RCC 7860 (cell line): ENCODE data around the gene SLC46A2.

Source experiments
- DNase-seq: peaks from one replicate; pipeline ENCODE4 v3.0.0-alpha.2; 2015; ENCODE audit warnings: low spot score
- FAIRE-seq: peaks from 2 replicates; lab custom pipeline; 2012; peaks lifted over from hg19 to GRCh38; lab: Jason Lieb, UNC

Gene SLC46A2

DNA sequence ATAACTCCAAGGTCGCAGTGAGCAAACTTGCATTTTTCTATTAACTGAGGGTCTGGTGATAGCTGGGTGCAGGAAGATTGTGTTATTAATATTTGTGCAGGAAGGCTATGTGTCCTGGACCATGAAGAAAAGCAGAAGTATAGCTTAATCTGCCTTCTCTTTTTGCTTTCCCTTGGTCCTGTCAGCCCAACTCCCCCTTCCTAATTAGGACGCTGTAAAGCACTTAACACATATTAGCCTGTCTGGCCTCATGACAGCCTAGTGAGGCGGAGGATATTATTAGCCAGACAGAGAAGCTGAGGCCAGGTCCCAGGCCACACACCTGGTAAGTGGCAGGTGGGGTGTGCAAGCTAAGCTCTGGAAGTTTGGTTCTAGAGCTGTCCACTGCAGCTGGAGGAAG, 29.5 kb downstream of the SLC46A2 start:
- FAIRE-seq: no peak

GRCh38 chr9:112860451-112860850, 30.2 kb downstream of the SLC46A2 start:
- FAIRE-seq (no peak), DNase-seq (no peak)

More for the DNA sequence above, 29.5 kb downstream of the SLC46A2 start:
- no peak for DNase-seq

DNA sequence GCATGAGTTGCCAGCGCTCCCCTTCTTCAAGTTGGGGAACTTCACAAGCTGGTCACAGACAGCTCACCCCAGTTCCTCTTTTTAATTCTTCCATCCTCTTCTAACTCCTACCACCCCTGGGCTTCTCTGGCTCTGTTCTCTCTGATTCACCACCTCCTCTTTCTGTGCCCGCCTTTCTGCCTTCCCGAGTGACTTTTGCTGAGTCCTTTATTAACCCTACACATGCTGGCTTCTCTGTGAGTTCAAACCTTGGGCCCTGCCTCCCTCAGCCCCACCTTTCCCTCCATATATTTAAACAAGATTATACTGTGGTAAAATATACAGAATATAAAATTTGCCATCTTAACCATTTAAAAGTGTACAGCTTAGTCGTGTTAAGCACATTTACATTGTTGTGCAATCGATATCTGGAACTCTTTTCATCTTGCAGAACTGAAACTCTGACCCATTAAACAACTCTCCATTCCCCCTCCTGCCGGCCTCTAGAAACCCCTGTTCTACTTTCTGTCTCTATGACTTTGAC, 32.0 kb downstream of the SLC46A2 start:
- no peak for FAIRE-seq
- DNase-seq: no peak

- DNase-seq: no peak
- no peak for FAIRE-seq
Measured at GRCh38 chr9:112858005-112858404, 32.7 kb downstream of the SLC46A2 start.

GRCh38 chr9:112856843-112857242, 33.8 kb downstream of the SLC46A2 start:
- DNase-seq (no peak), FAIRE-seq (no peak)

GRCh38 chr9:112856200-112856599, 34.5 kb downstream of the SLC46A2 start:
- no peak for DNase-seq
- no peak for FAIRE-seq

DNA sequence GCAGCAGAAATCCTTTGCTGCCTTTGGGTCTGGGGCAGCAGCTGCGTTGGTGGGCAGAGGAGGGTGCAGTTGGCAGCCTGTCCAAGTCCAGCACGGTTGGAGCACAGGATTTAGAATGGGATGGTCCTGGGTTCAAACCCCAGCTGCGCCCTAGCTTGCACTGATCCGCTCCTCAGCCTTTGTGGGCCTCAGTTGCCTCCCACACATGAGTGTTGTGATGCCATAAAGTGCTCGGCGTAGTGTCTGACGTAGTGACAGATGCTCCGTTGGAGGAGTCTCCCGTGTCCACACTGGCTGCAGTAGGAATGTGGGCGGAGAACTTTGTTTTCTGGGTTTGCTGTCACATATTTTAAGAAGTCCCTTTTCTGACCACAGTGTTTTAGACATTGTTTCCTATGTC, 36.0 kb downstream of the SLC46A2 start:
- no peak for FAIRE-seq
- no peak for DNase-seq

DNA sequence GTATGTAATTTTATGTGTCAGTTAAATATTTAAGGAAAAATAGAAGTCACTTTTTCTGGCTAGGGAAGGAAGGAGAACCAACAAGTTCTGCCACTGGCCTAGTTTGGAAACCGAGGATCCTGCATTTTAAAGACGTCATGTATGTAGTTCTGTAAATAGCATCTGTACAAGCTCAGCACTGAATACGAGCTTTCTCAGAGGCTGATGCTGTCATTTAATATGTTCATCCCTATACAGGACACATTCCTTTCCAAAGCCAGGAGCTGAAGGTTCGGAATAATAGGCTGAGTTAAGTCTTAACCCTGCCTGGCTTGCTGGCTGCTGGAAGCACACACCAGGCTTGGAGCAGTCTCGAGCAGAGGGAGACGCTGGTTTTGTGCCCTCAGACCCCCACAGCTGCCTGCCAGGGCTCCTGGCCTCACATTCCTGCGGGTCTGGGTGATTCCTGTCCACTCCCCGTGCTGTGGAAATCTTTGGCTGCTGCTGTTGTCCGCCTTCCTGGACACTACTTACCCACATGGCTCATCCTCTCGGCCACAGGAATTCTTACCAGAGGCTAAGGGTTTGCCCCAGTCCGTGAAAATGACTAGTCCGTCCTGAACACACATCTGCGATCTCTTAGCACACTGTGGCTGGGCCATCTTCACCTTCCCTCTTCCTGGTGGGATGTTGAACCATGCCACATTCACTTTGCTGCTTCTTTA, 36.6 kb downstream of the SLC46A2 start:
- FAIRE-seq (no peak), DNase-seq (no peak)

- DNase-seq (no peak), FAIRE-seq (no peak)
Measured at GRCh38 chr9:112852741-112853504, 37.8 kb downstream of the SLC46A2 start.

- FAIRE-seq (no peak), DNase-seq (no peak)
Measured at GRCh38 chr9:112850840-112851239, 39.8 kb downstream of the SLC46A2 start.

DNA sequence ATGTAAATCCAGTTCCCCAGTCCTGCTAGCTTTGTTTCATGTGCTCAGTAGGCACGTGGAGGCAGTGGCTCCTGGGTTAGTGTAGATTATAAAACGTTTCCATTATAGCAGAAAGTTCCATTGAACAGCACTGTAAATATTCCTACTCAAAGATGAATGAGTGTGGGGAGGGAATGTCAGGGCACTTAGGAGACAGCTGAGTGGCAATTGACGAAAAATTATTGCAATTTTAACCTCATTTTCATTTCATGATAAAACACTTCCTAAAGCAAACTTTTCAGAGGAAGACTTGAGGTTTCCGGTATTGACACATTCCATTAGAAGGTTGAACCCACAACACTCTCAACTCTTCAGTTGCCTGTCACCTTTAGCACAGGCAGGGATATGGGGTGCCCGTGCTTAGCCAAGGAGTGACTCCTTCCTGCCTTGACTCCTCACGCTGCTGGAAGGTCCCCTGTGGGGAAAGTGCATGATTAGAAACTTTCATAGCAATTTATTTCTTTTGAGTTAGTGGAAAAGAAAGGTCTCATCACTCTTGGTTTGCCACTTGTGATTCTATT, 41.2 kb downstream of the SLC46A2 start:
- DNase-seq (no peak), FAIRE-seq (no peak)

DNA sequence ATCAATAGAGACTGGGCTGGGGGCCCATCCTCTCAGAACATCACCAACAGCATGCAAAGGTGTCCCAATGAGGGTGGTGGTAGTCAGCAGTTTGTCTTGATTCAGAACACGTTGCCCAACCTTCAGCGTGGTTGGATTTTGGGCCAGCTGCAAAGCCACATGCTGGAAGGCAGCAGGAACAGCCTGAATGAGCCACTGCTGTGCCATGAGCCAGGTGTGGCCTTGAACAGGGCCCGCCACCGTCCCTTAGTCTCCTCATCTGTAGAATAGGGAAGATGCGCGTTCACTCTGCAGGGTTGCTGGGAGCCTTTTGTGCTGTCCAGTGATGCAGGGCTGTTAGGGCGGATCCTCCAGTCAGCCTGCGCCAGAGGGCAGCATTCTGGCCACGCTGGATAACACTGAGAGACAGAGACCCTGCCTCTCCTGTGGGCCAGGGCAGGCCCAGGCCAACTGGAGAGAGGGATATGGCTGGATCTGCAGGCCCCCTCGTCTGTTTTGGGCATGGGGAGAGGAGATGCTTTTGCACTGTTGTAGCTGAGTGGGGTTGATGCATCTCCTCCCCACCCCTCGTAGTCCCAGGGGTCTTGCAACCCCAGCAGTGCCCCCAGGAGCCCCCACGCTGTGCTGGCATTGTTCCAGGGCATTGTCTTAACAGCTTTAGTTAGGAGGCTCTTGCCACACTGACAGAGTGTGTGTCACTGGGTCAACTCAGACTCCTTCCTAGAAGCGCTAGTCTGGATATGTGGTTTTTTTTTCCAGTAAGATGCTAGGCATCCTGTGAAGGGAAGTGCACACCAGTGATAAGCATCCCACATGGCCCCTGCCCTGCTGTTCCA, 42.1 kb downstream of the SLC46A2 start:
- FAIRE-seq (no peak), DNase-seq (no peak)

DNA sequence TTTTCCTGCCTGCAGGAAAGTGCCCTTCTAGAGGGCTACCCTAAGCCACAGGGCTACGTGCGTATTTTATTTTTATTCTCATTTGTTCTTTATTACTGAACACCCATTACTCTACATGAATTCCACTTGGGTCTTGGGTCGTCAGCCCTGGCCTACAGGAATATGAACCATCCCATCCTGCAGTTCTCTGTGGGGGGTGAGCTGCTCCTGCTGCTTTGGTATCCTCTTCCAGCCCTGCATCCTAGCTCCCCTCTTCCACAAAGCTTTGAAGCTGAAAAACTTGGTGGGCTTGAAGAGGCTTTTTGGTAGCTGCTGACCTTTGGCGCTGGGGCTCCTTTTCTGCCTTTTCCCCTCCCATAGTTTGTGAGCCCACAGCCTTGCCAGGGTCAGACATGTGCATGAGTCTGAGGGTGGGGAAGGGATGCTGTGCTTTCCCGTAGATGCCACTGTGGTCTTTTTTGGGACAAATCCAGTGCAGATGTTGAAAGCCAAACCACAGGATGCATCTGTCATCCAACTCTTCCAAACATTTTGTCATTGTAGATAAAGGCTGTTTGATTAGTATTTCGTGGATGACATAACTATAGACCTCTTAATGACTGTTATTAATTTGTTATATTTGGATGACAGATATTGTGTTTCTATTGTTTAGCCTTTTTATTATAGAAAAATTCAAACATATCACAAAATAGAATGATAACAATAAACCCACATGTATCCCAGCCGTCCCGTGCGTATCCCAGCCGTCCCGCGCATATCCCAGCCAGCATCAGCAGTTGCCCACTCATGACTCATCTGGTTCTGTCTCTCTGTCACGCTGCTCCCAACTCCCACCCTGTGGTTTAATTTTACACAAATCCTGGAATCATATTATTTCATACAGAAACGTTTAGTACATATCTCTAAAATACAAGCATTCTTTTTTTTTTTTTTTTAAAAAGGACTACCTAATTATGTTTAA, 43.9 kb downstream of the SLC46A2 start:
- FAIRE-seq (no peak), DNase-seq (no peak)

GRCh38 chr9:112844771-112845542, 45.7 kb downstream of the SLC46A2 start:
- FAIRE-seq: peak; percentile 59
- peak; percentile 63 for DNase-seq

DNA sequence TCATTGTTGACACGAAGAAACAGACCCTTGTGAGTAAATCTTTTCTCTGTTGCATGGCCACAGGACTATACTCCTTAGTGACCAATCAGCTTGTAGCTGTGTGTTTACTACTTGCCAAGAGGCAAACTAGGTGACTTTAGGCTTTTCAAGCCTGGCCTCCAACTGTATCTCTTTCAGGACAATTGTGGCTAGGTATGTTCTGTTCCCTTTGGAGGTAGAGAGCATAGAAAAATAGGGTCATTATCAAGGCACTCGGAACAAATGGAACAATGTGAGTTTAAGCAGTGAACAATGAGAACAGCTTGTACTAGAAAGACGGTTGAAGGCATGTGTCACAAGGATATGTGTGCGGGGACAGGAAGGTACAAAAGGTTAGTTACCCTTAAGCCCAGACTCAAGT, 48.1 kb downstream of the SLC46A2 start:
- DNase-seq: no peak
- FAIRE-seq: no peak

- FAIRE-seq (no peak), DNase-seq (no peak)
Measured at GRCh38 chr9:112841261-112841660, 49.4 kb downstream of the SLC46A2 start.

GRCh38 chr9:112839331-112839730, 51.3 kb downstream of the SLC46A2 start:
- no peak for FAIRE-seq

GRCh38 chr9:112838342-112838741, 52.3 kb downstream of the SLC46A2 start:
- FAIRE-seq: no peak

More at GRCh38 chr9:112839331-112839730, 51.3 kb downstream of the SLC46A2 start:
- no peak for DNase-seq

DNA sequence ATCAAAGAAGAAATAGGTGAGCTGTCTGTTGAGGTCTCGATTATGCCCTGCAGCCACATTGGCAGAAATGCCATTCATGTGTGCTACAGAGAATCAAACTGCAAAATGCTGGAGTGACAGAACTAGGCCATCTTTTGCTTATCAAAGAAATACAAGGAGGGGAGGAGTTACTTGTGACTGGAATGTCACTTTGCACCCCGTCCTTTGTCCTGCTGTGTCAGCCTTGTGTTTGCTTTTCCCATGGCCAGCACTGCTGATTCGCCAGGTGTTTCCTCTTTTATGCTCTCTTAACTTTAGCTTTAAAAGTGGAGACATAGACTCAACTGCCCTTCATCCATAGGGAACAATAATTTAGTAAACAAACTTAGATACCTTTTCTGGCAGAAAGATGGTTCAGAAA, 54.3 kb downstream of the SLC46A2 start:
- DNase-seq (no peak), FAIRE-seq (no peak)

More at GRCh38 chr9:112838342-112838741, 52.3 kb downstream of the SLC46A2 start:
- DNase-seq: no peak
